Measurements from ENCODE around the gene NUDT1.

GRCh38 chr7:2239242-2239641 lies 2.8 kb upstream of the NUDT1 start:
- TF ChIP-seq CTCF (IDR thresholded peaks at IDR 0.05; ENCODE audit: low read length) (no peak), EZH2 (IDR thresholded peaks at IDR 0.05; ENCODE audit: borderline replicate concordance, low read length) (no peak)
